Measurements from ENCODE around the gene TYMP.
"Not testable (repeated sequence)": the region's sequence is repeated elsewhere in the genome, so short reads cannot be mapped to it uniquely, and the experiment has no call there.

Gene TYMP

GRCh38 chr22:50523806-50524675 lies 5.8 kb downstream of the TYMP start:
- no peak for DNase-seq (ENCODE audit: low spot score)

GRCh38 chr22:50523458-50523805 lies 6.4 kb downstream of the TYMP start:
- no peak for DNase-seq (ENCODE audit: low spot score)

DNA sequence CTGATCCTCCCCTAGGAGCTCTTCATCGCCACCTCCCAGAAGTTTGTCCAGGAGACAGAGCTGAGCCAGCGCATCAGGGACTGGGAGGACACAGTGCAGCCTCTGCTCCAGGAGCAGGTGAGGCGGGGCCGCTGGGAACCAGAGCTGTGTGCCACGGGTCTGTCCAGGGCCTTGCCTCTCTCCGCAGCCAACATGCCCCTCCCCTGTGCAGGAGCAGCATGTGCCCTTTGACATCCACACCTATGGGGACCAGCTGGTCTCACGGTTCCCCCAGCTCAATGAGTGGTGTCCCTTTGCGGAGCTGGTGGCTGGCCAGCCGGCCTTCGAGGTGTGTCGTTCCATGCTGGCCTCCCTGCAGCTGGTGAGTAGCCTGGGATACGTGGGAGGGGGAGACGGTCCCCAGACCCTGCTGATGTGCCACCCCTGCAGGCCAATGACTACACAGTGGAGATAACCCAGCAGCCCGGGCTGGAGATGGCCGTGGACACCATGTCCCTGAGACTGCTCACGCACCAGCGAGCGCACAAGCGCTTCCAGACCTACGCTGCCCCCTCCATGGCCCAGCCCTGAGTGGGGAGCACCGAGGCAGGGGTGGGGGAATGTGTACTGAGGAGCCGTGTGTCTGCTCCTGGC lies 6.9 kb downstream of the TYMP start:
- DNase-seq (ENCODE audit: low spot score): no peak

DNA sequence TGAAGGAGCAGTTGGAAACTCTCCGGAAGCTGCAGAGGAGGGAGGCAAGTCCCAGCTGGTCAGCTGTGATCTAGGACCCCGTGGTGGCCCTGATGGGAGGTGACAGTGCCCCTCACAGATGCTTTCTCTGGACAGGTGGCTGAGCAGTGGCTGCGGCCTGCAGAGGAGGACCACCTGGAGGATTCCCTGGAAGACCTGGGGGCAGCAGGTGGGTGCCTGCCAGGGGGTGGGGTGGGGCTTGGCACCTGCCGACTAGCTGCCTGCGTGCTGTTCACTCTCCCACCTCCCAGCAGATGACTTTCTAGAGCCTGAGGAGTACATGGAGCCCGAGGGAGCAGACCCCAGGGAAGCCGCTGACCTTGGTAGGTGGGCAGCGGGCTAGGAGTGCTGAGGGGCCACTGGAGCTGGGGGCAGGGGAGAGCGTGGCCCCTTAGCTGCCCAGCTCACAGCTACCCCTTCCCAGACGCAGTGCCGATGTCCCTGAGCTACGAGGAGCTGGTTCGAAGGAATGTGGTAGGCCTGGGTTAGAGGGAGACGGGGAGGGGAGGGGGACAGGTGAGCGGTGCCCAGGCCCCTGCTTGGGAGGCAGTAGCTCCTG lies 7.5 kb downstream of the TYMP start:
- no peak for DNase-seq (ENCODE audit: low spot score)

GRCh38 chr22:50521710-50522109 lies 8.1 kb downstream of the TYMP start:
- no peak for DNase-seq (ENCODE audit: low spot score)

GRCh38 chr22:50520826-50521453 lies 8.9 kb downstream of the TYMP start:
- DNase-seq (ENCODE audit: low spot score): no peak

DNA sequence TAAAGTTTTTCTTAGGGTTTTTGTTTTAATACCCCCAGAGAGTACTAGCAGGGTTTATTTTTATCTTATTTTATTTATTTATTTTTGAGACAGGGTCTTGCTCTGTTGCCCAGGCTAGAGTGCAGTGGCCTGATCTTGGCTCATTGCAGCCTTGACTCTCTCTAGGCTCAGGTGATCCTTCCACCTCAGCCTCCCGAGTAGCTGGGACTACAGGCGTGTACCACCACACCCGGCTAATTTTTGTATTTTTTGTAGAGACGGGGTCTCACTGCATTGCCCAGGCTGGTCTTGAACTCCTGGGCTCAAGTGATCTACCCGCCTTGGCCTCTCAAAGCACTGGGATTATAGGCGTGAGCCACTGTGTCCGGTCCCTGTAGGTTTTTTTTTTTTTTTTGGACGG lies 9.6 kb downstream of the TYMP start:
- not testable (repeated sequence) for DNase-seq (ENCODE audit: low spot score)

- no peak for DNase-seq (ENCODE audit: low spot score)
Observed at GRCh38 chr22:50519151-50519550, 10.7 kb downstream of the TYMP start.

DNA sequence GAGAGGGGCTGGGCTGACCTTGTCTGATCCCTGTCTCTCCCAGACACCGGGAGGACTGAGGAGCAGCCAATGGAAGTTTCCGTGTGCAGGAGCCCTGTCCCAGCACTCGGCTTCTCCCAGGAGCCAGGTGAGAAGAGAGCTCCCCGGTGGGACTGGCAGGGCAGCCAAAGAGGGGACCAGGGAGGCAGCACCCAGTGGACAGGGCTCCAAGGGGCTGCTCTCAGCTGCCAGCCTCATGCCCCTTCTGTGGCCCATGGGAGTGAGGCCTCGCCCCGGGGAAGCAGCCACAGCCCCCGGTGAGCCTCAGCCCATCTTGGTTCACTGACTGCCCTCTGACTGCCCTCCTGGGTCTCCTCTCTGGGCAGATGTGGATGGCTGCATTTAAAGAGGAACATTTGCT lies 11.2 kb downstream of the TYMP start:
- DNase-seq (ENCODE audit: low spot score): no peak

GRCh38 chr22:50517495-50518260 lies 12.1 kb downstream of the TYMP start:
- DNase-seq (ENCODE audit: low spot score): no peak

DNA sequence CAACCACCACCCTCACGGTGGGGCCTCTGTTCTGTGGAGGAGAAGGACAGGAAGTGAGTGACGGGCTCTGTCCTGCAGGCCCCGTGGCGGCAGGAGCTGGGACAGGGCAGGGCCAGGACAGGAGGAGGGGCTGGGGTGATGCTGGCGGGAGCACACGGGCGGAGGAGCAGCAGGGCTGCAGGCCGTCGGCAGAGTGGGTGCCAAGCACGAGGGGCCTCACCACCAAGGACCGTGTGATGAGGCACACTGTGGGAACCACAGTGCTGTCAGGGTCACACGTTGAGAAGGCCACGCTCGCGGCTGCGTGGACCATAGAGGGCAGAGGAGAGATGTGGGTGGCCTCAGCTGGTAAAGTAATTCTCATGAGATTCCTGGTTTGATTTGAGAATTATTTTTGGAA lies 12.9 kb downstream of the TYMP start:
- no peak for DNase-seq (ENCODE audit: low spot score)

DNA sequence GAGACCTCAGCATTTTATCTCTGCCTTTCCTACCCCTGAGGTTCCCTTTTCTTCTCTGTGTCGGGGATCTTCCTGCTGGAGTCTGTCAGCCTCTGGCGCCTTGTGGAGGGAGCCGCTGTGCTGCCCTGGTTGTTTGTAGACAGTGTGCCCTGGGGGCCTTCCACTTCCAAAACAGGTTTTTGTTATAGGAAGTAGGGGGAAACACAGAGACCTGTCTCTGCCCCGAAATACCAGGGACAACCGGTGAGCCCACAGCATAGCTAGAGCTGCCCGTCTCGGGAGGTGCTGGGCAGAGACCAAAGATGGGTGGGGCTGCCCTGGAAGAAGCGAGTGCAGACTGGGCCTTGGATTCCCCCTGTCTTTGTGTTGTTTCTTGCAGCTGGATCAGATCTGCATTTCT lies 13.7 kb downstream of the TYMP start:
- DNase-seq (ENCODE audit: low spot score): no peak

DNA sequence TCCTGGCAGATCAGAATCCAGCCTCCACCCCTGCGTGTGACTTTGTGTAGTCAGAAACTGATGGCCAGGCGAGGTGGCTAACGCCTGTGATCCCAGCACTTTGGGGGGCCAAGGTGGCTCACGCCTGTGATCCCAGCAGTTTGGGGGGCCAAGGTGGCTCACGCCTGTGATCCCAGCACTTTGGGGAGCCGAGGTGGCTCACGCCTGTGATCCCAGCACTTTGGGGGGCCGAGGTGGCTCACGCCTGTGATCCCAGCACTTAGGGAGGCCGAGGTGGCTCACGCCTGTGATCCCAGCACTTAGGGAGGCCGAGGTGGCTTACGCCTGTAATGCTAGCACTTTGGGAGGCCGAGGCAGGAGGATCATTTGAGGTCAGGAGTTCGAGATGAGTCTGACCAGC lies 16.6 kb downstream of the TYMP start:
- DNase-seq (ENCODE audit: low spot score): no peak

GRCh38 chr22:50508897-50509296 lies 20.9 kb downstream of the TYMP start:
- no peak for DNase-seq (ENCODE audit: low spot score)

GRCh38 chr22:50507991-50508884 lies 21.6 kb downstream of the TYMP start, which contains the start of gene NCAPH2:
Gene NCAPH2 (plus strand): TSS chr22:50508224. CDS start chr22:50508338, 114 bp downstream.
- peak; percentile 100 for DNase-seq (ENCODE audit: low spot score)

DNA sequence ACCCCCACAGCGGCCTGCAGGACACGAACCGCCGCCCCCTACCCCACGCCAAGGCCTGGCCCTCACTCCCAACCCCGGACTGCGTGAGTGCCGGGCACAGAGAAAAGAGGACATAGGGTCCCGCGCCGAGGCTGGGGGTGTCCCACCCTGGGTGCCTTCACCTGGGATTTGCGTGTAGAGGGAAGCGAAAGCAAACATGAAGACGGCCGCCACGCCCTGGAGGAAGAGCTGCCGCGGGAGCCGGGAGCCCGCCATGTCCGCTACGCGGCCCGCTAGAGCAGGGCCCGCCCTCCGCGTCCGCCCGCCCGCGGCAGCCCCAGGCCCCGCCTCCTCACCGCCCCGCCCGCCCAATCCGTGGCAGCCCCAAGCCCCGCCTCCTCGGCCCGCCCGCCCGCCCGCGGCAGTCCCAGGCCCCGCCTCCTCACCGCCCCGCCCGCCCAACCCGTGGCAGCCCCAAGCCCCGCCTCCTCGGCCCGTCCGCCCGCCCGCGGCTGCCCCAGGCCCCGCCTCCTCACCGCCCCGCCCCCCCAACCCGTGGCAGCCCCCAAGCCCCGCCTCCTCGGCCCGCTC lies 22.3 kb downstream of the TYMP start, which contains the start of gene LMF2:
LMF2 (minus strand) TSS at position 282 of the 570 bp plus-strand sequence; CDS start at position 255, 27 bp downstream.
- peak; percentile 99 for DNase-seq (ENCODE audit: low spot score)

- DNase-seq (ENCODE audit: low spot score): peak; percentile 43
Observed at GRCh38 chr22:50506611-50507420, 23.0 kb downstream of the TYMP start.

DNA sequence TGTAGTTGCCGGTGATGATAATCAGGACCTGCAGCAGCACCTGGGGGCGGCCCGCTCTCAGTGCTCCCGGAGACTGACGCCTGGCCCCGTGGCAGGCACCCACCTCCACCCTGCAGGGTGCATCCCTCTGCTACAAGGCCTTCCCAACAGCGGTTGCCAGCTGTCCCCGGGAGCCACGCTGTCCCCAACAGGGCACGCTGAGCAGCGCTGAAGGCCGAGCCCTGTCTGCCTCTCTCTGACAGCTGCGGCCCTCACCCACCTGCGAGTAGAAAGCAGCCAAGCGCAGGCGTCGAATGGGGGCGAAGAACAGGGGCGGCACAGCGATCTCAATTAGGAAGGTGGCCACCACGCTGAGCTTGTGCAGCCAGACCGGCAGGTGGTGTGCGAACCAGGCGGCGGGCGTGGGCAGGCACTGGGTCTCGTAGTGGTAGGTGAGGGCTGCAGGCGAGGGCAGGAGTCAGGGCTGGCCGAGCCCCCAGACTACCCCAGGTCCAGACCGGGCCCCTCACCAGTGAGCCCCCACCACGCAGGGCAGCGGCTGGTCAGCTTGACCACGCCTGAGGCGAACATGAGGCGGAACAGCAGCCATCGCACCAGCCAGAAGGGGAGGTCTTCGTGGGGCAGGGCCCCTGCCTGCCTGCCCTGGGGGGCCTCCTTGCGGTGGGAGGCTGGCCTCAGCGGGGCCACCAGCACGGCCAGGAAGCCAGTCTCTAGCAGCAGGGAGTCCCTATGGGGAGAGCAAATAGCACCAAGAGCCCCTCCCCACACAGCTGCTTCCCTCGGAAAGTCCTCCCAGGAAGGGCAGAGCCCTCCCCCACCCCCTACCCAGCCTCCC lies 23.8 kb downstream of the TYMP start:
- peak; percentile 28 for DNase-seq (ENCODE audit: low spot score)
